HepG2 (cell line): Measurements from ENCODE around the gene AGRN. TPM values are rescaled to one million over a fixed set of nuclear protein-coding genes. Genes with fewer than 3 reads are reported as not detected.
A peak's percentile ranks its signal among the peaks of the same experiment; 100 is the strongest.

Source experiments
- GATAD1 ChIP-seq: IDR thresholded peaks from 2 replicates; pipeline ENCODE4 v1.6.1; 2016; ENCODE audit warnings: missing genetic modification reagents, missing compliant biosample characterization
- MBNL3 ChIP-seq: fragments of 250-450 bp; sonication (Bioruptor Pico); conservative IDR thresholded peaks from 2 replicates; pipeline ENCODE4 v1.8.0; 2022; ENCODE audit warnings: mild to moderate bottlenecking, inconsistent platforms
- NFIB ChIP-seq: sonication (generic); formaldehyde crosslinking; IDR thresholded peaks from 2 replicates; pipeline ENCODE4 v1.9.0; 2021; ENCODE audit warnings: missing genetic modification reagents, mild to moderate bottlenecking, borderline replicate concordance
- RXRB ChIP-seq: IDR thresholded peaks from 2 replicates; pipeline ENCODE4 v1.6.1; 2016; ENCODE audit warnings: borderline replicate concordance, missing genetic modification reagents, missing compliant biosample characterization
- ZNF501 ChIP-seq: sonication (generic); formaldehyde crosslinking; IDR thresholded peaks from 2 replicates; pipeline ENCODE4 v1.5.1; 2020; ENCODE audit warnings: mild to moderate bottlenecking, moderate library complexity, missing genetic modification reagents
- ZNF619 ChIP-seq: sonication (generic); formaldehyde crosslinking; IDR thresholded peaks from 2 replicates; pipeline ENCODE4 v1.4.0; 2020; ENCODE audit warnings: mild to moderate bottlenecking, missing genetic modification reagents
- polyA plus RNA-seq, 8 experiments: library from polyadenylated mRNA; depleted of rRNA in 3 of 8; stranded (reverse) in 7 of 8; unstranded in 1 of 8; fragments of >200 nt; fragmentation: Illumina TruSeq in 4 of 8; extraction: Trizol in 4 of 8; gene quantifications; 2 replicates each; pipeline versions ENCODE4 v1.2.1 to v1.2.3, GENCODE V29; 2011 to 2016; ENCODE audit warnings: low read depth in 4 of 8, missing spikeins in 1 of 8, mixed read lengths in 1 of 8; ENCODE audit not compliant: insufficient read depth in 1 of 8
- total RNA-seq, 5 experiments: library from RNA; depleted of rRNA; stranded (reverse); fragments of >200 nt; fragmentation: Illumina TruSeq; extraction: Trizol; gene quantifications; 2 replicates each; pipeline ENCODE4 v1.2.3, GENCODE V29; 2016; ENCODE audit warnings: low read depth in 1 of 5
- TF ChIP-seq, protein P1 (sequence below): sonication (generic); formaldehyde crosslinking; IDR thresholded peaks from 2 replicates; pipeline ENCODE4 v1.4.0; 2020; ENCODE audit warnings: missing genetic modification reagents
- TF ChIP-seq, protein P2 (sequence below): IDR thresholded peaks from 2 replicates; pipeline ENCODE4 v1.6.1; 2016; ENCODE audit warnings: low read depth, missing genetic modification reagents, missing compliant biosample characterization
- TF ChIP-seq, protein P3 (sequence below): sonication (generic); formaldehyde crosslinking; IDR thresholded peaks from 2 replicates; pipeline ENCODE4 v1.4.0; 2020; ENCODE audit warnings: missing genetic modification reagents, mild to moderate bottlenecking, borderline replicate concordance
- TF ChIP-seq, protein P4 (sequence below): sonication (generic); formaldehyde crosslinking; IDR thresholded peaks from 2 replicates; pipeline ENCODE4 v1.4.0; 2020; ENCODE audit warnings: mild to moderate bottlenecking, missing genetic modification reagents, borderline replicate concordance

The AGRN gene
- total and polyA plus RNA-seq, 2 of the 13 experiments (the other 11 are each of a cell fraction or from before 2014, with no cell fraction given) = 29.8 to 65.2 TPM

DNA sequence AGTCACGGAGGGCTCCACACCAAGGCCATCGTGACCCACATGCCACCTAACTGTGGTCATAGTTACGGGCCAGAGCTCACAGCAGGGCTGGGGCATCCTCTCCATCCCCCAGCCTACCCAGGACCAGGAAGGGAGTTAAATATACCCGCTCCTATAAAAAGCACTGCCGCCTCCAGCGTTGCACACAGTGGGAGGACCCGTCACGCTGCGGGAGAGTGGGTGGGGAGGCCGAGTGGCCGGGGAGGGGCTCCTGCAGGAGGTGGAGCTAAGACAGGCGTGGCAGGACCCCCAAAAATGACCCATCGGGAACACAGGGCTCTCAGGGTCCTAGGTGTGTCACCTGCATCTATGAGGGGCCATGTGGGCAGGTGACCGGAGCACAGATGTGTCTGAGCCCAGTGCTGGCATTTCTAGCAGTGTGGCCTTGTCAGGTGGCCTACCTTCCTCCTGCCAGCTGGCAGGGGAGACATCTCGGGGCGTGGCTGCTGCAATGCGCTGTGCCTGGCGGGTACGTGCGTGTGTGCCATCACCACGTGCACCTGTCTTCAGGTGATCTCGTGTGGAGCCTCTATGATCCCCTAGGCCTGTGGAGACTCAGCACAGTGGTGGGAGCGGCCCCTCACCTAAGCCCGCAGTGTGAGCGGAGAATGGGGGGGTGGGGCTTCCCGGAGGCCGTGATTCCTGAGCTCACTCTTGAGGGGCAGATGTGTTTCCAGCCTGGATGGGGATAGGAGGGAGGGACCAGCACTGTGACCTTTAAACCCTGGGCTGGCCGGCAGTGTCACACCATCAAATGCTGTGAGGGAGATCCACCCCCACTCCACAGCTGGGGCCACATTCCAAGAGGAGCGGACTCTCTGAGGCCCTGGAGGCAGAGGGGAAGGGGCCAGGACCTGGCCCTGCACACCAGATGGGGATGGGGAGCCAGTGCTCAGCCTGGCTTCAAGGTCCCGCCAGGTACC, 17.7 kb downstream of the AGRN start (continued):
- TF ChIP-seq NFIB (CRISPR knock-in tag) (no peak), GATAD1 (no peak), ZNF501 (CRISPR knock-in tag) (no peak), RXRB (CRISPR knock-in tag) (peak; percentile 28; the same call in 1 of the 2 replicates), MBNL3 (no peak), ZNF619 (no peak)
- TF ChIP-seq, protein P1, sequence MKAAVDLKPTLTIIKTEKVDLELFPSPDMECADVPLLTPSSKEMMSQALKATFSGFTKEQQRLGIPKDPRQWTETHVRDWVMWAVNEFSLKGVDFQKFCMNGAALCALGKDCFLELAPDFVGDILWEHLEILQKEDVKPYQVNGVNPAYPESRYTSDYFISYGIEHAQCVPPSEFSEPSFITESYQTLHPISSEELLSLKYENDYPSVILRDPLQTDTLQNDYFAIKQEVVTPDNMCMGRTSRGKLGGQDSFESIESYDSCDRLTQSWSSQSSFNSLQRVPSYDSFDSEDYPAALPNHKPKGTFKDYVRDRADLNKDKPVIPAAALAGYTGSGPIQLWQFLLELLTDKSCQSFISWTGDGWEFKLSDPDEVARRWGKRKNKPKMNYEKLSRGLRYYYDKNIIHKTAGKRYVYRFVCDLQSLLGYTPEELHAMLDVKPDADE = no peak
- TF ChIP-seq, protein P2, sequence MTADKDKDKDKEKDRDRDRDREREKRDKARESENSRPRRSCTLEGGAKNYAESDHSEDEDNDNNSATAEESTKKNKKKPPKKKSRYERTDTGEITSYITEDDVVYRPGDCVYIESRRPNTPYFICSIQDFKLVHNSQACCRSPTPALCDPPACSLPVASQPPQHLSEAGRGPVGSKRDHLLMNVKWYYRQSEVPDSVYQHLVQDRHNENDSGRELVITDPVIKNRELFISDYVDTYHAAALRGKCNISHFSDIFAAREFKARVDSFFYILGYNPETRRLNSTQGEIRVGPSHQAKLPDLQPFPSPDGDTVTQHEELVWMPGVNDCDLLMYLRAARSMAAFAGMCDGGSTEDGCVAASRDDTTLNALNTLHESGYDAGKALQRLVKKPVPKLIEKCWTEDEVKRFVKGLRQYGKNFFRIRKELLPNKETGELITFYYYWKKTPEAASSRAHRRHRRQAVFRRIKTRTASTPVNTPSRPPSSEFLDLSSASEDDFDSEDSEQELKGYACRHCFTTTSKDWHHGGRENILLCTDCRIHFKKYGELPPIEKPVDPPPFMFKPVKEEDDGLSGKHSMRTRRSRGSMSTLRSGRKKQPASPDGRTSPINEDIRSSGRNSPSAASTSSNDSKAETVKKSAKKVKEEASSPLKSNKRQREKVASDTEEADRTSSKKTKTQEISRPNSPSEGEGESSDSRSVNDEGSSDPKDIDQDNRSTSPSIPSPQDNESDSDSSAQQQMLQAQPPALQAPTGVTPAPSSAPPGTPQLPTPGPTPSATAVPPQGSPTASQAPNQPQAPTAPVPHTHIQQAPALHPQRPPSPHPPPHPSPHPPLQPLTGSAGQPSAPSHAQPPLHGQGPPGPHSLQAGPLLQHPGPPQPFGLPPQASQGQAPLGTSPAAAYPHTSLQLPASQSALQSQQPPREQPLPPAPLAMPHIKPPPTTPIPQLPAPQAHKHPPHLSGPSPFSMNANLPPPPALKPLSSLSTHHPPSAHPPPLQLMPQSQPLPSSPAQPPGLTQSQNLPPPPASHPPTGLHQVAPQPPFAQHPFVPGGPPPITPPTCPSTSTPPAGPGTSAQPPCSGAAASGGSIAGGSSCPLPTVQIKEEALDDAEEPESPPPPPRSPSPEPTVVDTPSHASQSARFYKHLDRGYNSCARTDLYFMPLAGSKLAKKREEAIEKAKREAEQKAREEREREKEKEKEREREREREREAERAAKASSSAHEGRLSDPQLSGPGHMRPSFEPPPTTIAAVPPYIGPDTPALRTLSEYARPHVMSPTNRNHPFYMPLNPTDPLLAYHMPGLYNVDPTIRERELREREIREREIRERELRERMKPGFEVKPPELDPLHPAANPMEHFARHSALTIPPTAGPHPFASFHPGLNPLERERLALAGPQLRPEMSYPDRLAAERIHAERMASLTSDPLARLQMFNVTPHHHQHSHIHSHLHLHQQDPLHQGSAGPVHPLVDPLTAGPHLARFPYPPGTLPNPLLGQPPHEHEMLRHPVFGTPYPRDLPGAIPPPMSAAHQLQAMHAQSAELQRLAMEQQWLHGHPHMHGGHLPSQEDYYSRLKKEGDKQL (CRISPR knock-in tag) = 0 out of 2 replicates have a peak, but pooled peaks have one; percentile 18
- TF ChIP-seq, protein P3, sequence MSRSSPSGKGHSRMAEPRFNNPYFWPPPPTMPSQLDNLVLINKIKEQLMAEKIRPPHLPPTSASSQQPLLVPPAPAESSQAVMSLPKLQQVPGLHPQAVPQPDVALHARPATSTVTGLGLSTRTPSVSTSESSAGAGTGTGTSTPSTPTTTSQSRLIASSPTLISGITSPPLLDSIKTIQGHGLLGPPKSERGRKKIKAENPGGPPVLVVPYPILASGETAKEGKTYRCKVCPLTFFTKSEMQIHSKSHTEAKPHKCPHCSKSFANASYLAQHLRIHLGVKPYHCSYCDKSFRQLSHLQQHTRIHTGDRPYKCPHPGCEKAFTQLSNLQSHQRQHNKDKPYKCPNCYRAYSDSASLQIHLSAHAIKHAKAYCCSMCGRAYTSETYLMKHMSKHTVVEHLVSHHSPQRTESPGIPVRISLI (CRISPR knock-in tag) = no peak
- TF ChIP-seq, protein P4, sequence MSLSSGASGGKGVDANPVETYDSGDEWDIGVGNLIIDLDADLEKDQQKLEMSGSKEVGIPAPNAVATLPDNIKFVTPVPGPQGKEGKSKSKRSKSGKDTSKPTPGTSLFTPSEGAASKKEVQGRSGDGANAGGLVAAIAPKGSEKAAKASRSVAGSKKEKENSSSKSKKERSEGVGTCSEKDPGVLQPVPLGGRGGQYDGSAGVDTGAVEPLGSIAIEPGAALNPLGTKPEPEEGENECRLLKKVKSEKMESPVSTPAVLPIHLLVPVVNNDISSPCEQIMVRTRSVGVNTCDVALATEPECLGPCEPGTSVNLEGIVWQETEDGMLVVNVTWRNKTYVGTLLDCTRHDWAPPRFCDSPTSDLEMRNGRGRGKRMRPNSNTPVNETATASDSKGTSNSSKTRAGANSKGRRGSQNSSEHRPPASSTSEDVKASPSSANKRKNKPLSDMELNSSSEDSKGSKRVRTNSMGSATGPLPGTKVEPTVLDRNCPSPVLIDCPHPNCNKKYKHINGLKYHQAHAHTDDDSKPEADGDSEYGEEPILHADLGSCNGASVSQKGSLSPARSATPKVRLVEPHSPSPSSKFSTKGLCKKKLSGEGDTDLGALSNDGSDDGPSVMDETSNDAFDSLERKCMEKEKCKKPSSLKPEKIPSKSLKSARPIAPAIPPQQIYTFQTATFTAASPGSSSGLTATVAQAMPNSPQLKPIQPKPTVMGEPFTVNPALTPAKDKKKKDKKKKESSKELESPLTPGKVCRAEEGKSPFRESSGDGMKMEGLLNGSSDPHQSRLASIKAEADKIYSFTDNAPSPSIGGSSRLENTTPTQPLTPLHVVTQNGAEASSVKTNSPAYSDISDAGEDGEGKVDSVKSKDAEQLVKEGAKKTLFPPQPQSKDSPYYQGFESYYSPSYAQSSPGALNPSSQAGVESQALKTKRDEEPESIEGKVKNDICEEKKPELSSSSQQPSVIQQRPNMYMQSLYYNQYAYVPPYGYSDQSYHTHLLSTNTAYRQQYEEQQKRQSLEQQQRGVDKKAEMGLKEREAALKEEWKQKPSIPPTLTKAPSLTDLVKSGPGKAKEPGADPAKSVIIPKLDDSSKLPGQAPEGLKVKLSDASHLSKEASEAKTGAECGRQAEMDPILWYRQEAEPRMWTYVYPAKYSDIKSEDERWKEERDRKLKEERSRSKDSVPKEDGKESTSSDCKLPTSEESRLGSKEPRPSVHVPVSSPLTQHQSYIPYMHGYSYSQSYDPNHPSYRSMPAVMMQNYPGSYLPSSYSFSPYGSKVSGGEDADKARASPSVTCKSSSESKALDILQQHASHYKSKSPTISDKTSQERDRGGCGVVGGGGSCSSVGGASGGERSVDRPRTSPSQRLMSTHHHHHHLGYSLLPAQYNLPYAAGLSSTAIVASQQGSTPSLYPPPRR (CRISPR knock-in tag) = no peak; the same call in 1 of the 2 replicates
